Cerebellar nuclear complex (tissue), 1 donor: ENCODE data around the gene ZNF692.
"Not testable (repeated sequence)": the region's sequence is repeated elsewhere in the genome, so short reads cannot be mapped to it uniquely, and the experiment has no call there.

Experiments used
- DNase-seq, 2 experiments: peaks; one replicate each; lab custom pipeline; 2025; lab: John Stamatoyannopoulos, UW

Gene ZNF692

GRCh38 chr1:248858891-248859889 lies at the start of gene ZNF692:
Gene ZNF692 (minus strand): TSS chr1:248859085. CDS start chr1:248858309, 776 bp downstream.
- peak; percentile 51 to 84 for DNase-seq

- no peak for DNase-seq
These were observed 48.1 kb upstream of the ZNF692 start for GRCh38 chr1:248906753-248907661.

- peak in 1 of 2 experiments; percentile 64 for DNase-seq
These were observed 47.3 kb upstream of the ZNF692 start, which contains the start of gene PGBD2 for GRCh38 chr1:248906009-248906752. Gene PGBD2 (plus strand): TSS chr1:248906235. CDS start chr1:248913863, 7,628 bp downstream.

- DNase-seq, result no peak
These were observed 46.8 kb upstream of the ZNF692 start for GRCh38 chr1:248905662-248906008.

GRCh38 chr1:248904437-248905216 lies 45.7 kb upstream of the ZNF692 start:
- no peak for DNase-seq

GRCh38 chr1:248901578-248901977 lies 42.7 kb upstream of the ZNF692 start:
- no peak for DNase-seq

- DNase-seq, result no peak
These were observed 41.8 kb upstream of the ZNF692 start for GRCh38 chr1:248900637-248901036.

- DNase-seq, result no peak
These were observed 38.8 kb upstream of the ZNF692 start for GRCh38 chr1:248897412-248898337.

- no peak for DNase-seq
These were observed 36.0 kb upstream of the ZNF692 start for GRCh38 chr1:248894837-248895236.

- no peak for DNase-seq
These were observed 33.7 kb upstream of the ZNF692 start for GRCh38 chr1:248892590-248892989.

GRCh38 chr1:248891758-248892157 lies 32.9 kb upstream of the ZNF692 start:
- DNase-seq, result no peak

- DNase-seq, result no peak
These were observed 31.9 kb upstream of the ZNF692 start for GRCh38 chr1:248890549-248891498.

GRCh38 chr1:248889914-248890243 lies 31.0 kb upstream of the ZNF692 start:
- not testable (repeated sequence) for DNase-seq

GRCh38 chr1:248886237-248886895 lies 27.5 kb upstream of the ZNF692 start:
- DNase-seq, result no peak

GRCh38 chr1:248885646-248886045 lies 26.8 kb upstream of the ZNF692 start:
- no peak for DNase-seq

- no peak for DNase-seq
These were observed 25.9 kb upstream of the ZNF692 start for GRCh38 chr1:248884632-248885295.

GRCh38 chr1:248882427-248882826 lies 23.5 kb upstream of the ZNF692 start:
- not testable (repeated sequence) for DNase-seq

GRCh38 chr1:248881261-248881660 lies 22.4 kb upstream of the ZNF692 start:
- no peak for DNase-seq
